HepG2 (cell line): Measurements from ENCODE around the gene TGM1. TPM values are rescaled to one million over a fixed set of nuclear protein-coding genes. Genes with fewer than 3 reads are reported as not detected.
A peak's percentile ranks its signal among the peaks of the same experiment; 100 is the strongest.

Source experiments
- CAMTA2 ChIP-seq: sonication (generic); formaldehyde crosslinking; IDR thresholded peaks from 2 replicates; pipeline ENCODE4 v1.4.0; 2020; ENCODE audit warnings: mild to moderate bottlenecking, missing genetic modification reagents, borderline replicate concordance
- CHD2 ChIP-seq: IDR thresholded peaks from 2 replicates; pipeline ENCODE4 v1.6.1; 2011; ENCODE audit warnings: low read depth, low read length, improper control_type of control experiment
- DPF2 ChIP-seq: sonication (generic); formaldehyde crosslinking; IDR thresholded peaks from 2 replicates; pipeline ENCODE4 v1.4.0; 2020; ENCODE audit warnings: mild to moderate bottlenecking, low read depth, missing genetic modification reagents, borderline replicate concordance
- FOSL1 ChIP-seq: sonication (generic); formaldehyde crosslinking; IDR thresholded peaks from 2 replicates; pipeline ENCODE4 v1.9.0; 2021; ENCODE audit warnings: missing genetic modification reagents, borderline replicate concordance
- NFIC ChIP-seq: IDR thresholded peaks from 2 replicates; pipeline ENCODE4 v1.6.1; 2012; ENCODE audit warnings: mild to moderate bottlenecking, low read length, inconsistent platforms
- NFKBIZ ChIP-seq: IDR thresholded peaks from 2 replicates; pipeline ENCODE4 v1.6.1; 2018; ENCODE audit warnings: missing genetic modification reagents, missing compliant biosample characterization
- RARA ChIP-seq: IDR thresholded peaks from 2 replicates; pipeline ENCODE4 v1.6.1; 2016; ENCODE audit warnings: missing genetic modification reagents, missing compliant biosample characterization
- RBM39 ChIP-seq: fragments of 200-400 bp; formaldehyde crosslinking; IDR thresholded peaks from one replicate; pipeline ENCODE4 v1.6.1; 2018; ENCODE audit warnings: antibody characterized with exemption, mild to moderate bottlenecking, low read depth, low read length; ENCODE audit not compliant: poor library complexity, severe bottlenecking
- REL ChIP-seq: sonication (generic); formaldehyde crosslinking; conservative IDR thresholded peaks from 2 replicates; pipeline ENCODE4 v1.8.0; 2022; ENCODE audit warnings: mild to moderate bottlenecking, missing genetic modification reagents, moderate library complexity
- RXRB ChIP-seq: IDR thresholded peaks from 2 replicates; pipeline ENCODE4 v1.6.1; 2016; ENCODE audit warnings: borderline replicate concordance, missing genetic modification reagents, missing compliant biosample characterization
- THAP8 ChIP-seq: sonication (generic); formaldehyde crosslinking; IDR thresholded peaks from 2 replicates; pipeline ENCODE4 v1.5.1; 2020; ENCODE audit warnings: missing genetic modification reagents, mild to moderate bottlenecking, borderline replicate concordance
- UBTF ChIP-seq: sonication (generic); formaldehyde crosslinking; IDR thresholded peaks from 2 replicates; pipeline ENCODE4 v1.4.0; 2020; ENCODE audit warnings: mild to moderate bottlenecking, missing genetic modification reagents
- XBP1 ChIP-seq: sonication (generic); formaldehyde crosslinking; IDR thresholded peaks from 2 replicates; pipeline ENCODE4 v1.5.0; 2020; ENCODE audit warnings: missing genetic modification reagents
- ZBTB1 ChIP-seq: sonication (generic); formaldehyde crosslinking; IDR thresholded peaks from 2 replicates; pipeline ENCODE4 v1.4.0; 2020; ENCODE audit warnings: missing genetic modification reagents, borderline replicate concordance
- ZNF883 ChIP-seq: sonication (generic); formaldehyde crosslinking; IDR thresholded peaks from 2 replicates; pipeline ENCODE4 v1.5.1; 2020; ENCODE audit warnings: mild to moderate bottlenecking, missing genetic modification reagents; ENCODE audit errors: not compliant biosample characterization
- polyA plus RNA-seq, 8 experiments: library from polyadenylated mRNA; depleted of rRNA in 3 of 8; stranded (reverse) in 7 of 8; unstranded in 1 of 8; fragments of >200 nt; fragmentation: Illumina TruSeq in 4 of 8; extraction: Trizol in 4 of 8; gene quantifications; 2 replicates each; pipeline versions ENCODE4 v1.2.1 to v1.2.3, GENCODE V29; 2011 to 2016; ENCODE audit warnings: low read depth in 4 of 8, missing spikeins in 1 of 8, mixed read lengths in 1 of 8; ENCODE audit not compliant: insufficient read depth in 1 of 8
- total RNA-seq, 5 experiments: library from RNA; depleted of rRNA; stranded (reverse); fragments of >200 nt; fragmentation: Illumina TruSeq; extraction: Trizol; gene quantifications; 2 replicates each; pipeline ENCODE4 v1.2.3, GENCODE V29; 2016; ENCODE audit warnings: low read depth in 1 of 5
- TF ChIP-seq, protein P1 (sequence below): sonication (generic); formaldehyde crosslinking; IDR thresholded peaks from 2 replicates; pipeline ENCODE4 v1.8.0; 2022; ENCODE audit warnings: mild to moderate bottlenecking, missing genetic modification reagents
- TF ChIP-seq, protein P2 (sequence below): sonication (generic); formaldehyde crosslinking; IDR thresholded peaks from 2 replicates; pipeline ENCODE4 v1.4.0; 2020; ENCODE audit warnings: missing genetic modification reagents, borderline replicate concordance
- TF ChIP-seq, protein P3 (sequence below): sonication (generic); formaldehyde crosslinking; IDR thresholded peaks from 2 replicates; pipeline ENCODE4 v1.5.0; 2020; ENCODE audit warnings: mild to moderate bottlenecking, missing genetic modification reagents

TGM1 gene
- total and polyA plus RNA-seq, 2 of the 13 experiments (the other 11 are each of a cell fraction or from before 2014, with no cell fraction given): 3.2 to 10.6 TPM

DNA sequence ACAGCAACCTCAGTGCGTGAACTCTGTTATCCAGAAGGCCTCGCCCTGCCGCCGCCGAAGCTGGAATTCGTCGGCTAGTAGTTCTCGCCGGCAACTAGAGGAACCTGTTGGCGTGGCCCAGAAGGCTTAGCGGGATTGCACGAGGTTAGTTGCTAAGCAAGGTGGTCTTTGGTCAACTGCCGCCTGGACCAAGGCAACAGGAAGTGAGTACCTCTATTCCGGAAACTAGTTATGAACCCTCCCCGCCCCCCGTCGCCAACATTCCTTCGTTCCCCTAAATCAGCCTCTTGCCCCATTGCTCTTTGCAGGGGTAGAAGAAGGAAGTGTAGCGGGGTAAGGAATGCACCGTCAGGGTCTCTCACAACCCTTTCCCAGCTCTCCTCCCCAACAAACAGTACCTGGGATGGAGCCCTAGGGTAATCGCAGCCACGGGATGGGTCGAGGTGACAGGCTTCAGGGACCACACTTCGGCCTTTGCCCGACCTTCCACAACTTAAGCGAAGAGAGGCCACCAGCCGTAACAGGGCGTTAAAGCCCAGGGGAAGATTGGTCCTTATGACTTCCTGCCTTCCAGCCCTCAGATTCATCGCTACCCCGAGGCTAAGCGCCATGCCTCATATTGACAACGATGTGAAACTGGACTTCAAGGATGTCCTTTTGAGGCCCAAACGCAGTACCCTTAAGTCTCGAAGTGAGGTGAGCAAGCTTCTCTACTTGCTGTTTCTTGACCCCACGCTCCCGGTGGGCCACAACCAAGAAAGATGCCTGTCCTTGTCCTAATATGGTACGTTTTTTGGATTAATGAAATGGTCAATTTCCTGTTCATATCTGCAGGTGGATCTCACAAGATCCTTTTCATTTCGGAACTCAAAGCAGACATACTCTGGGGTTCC, 30.1 kb downstream of the TGM1 start, which contains the start of gene GMPR2 (continued):
- TF ChIP-seq NFIC (no peak), ZBTB1 (0 out of 2 replicates have a peak, but pooled peaks have one; percentile 20), UBTF (CRISPR knock-in tag) (no peak; the same call in 1 of the 2 replicates), XBP1 (CRISPR knock-in tag) (peak; percentile 92; the same call in 1 of the 2 replicates), THAP8 (CRISPR knock-in tag) (no peak), RXRB (peak; percentile 70), CAMTA2 (CRISPR knock-in tag) (peak; percentile 78), REL (CRISPR knock-in tag) (peak; percentile 92), DPF2 (CRISPR knock-in tag) (peak; percentile 86; the same call in 1 of the 2 replicates), FOSL1 (CRISPR knock-in tag) (no peak; the same call in 1 of the 2 replicates), RBM39 (peak; percentile 9), NFKBIZ (peak; percentile 3; the same call in 1 of the 2 replicates), CHD2 (no peak), ZNF883 (CRISPR knock-in tag) (peak; percentile 59), RARA (CRISPR knock-in tag) (no peak; the same call in none of the 2 replicates)
- TF ChIP-seq, protein P1, sequence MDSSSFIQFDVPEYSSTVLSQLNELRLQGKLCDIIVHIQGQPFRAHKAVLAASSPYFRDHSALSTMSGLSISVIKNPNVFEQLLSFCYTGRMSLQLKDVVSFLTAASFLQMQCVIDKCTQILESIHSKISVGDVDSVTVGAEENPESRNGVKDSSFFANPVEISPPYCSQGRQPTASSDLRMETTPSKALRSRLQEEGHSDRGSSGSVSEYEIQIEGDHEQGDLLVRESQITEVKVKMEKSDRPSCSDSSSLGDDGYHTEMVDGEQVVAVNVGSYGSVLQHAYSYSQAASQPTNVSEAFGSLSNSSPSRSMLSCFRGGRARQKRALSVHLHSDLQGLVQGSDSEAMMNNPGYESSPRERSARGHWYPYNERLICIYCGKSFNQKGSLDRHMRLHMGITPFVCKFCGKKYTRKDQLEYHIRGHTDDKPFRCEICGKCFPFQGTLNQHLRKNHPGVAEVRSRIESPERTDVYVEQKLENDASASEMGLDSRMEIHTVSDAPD: 0 out of 2 replicates have a peak, but pooled peaks have one; percentile 37
- TF ChIP-seq, protein P2, sequence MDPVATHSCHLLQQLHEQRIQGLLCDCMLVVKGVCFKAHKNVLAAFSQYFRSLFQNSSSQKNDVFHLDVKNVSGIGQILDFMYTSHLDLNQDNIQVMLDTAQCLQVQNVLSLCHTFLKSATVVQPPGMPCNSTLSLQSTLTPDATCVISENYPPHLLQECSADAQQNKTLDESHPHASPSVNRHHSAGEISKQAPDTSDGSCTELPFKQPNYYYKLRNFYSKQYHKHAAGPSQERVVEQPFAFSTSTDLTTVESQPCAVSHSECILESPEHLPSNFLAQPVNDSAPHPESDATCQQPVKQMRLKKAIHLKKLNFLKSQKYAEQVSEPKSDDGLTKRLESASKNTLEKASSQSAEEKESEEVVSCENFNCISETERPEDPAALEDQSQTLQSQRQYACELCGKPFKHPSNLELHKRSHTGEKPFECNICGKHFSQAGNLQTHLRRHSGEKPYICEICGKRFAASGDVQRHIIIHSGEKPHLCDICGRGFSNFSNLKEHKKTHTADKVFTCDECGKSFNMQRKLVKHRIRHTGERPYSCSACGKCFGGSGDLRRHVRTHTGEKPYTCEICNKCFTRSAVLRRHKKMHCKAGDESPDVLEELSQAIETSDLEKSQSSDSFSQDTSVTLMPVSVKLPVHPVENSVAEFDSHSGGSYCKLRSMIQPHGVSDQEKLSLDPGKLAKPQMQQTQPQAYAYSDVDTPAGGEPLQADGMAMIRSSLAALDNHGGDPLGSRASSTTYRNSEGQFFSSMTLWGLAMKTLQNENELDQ (CRISPR knock-in tag): peak; percentile 83
- TF ChIP-seq, protein P3, sequence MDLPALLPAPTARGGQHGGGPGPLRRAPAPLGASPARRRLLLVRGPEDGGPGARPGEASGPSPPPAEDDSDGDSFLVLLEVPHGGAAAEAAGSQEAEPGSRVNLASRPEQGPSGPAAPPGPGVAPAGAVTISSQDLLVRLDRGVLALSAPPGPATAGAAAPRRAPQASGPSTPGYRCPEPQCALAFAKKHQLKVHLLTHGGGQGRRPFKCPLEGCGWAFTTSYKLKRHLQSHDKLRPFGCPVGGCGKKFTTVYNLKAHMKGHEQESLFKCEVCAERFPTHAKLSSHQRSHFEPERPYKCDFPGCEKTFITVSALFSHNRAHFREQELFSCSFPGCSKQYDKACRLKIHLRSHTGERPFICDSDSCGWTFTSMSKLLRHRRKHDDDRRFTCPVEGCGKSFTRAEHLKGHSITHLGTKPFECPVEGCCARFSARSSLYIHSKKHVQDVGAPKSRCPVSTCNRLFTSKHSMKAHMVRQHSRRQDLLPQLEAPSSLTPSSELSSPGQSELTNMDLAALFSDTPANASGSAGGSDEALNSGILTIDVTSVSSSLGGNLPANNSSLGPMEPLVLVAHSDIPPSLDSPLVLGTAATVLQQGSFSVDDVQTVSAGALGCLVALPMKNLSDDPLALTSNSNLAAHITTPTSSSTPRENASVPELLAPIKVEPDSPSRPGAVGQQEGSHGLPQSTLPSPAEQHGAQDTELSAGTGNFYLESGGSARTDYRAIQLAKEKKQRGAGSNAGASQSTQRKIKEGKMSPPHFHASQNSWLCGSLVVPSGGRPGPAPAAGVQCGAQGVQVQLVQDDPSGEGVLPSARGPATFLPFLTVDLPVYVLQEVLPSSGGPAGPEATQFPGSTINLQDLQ (CRISPR knock-in tag): no peak
